ES-I3 (cell line): Measurements from ENCODE around the gene CGB8.
"Not testable (repeated sequence)": the region's sequence is repeated elsewhere in the genome, so short reads cannot be mapped to it uniquely, and the experiment has no call there.

Experiments
- H3K36me3 ChIP-seq: 2 replicates; pipeline ENCODE4 v1.6.1; 2013; ENCODE audit warnings: mild to moderate bottlenecking, low read length, control low read depth, moderate library complexity; ENCODE audit not compliant: insufficient read depth
- H3K4me1 ChIP-seq: 2 replicates; pipeline ENCODE4 v1.6.1; 2013; ENCODE audit warnings: mild to moderate bottlenecking, control low read depth, low read length; ENCODE audit not compliant: insufficient read depth
- H3K9ac ChIP-seq: 2 replicates; pipeline ENCODE4 v1.6.1; 2013; ENCODE audit warnings: low read depth, mild to moderate bottlenecking, low read length, moderate library complexity
- H3K9me3 ChIP-seq: 2 replicates; pipeline ENCODE4 v1.6.1; 2013; ENCODE audit warnings: mild to moderate bottlenecking, low read length, moderate library complexity; ENCODE audit not compliant: control insufficient read depth, insufficient read depth

CGB8 gene

DNA sequence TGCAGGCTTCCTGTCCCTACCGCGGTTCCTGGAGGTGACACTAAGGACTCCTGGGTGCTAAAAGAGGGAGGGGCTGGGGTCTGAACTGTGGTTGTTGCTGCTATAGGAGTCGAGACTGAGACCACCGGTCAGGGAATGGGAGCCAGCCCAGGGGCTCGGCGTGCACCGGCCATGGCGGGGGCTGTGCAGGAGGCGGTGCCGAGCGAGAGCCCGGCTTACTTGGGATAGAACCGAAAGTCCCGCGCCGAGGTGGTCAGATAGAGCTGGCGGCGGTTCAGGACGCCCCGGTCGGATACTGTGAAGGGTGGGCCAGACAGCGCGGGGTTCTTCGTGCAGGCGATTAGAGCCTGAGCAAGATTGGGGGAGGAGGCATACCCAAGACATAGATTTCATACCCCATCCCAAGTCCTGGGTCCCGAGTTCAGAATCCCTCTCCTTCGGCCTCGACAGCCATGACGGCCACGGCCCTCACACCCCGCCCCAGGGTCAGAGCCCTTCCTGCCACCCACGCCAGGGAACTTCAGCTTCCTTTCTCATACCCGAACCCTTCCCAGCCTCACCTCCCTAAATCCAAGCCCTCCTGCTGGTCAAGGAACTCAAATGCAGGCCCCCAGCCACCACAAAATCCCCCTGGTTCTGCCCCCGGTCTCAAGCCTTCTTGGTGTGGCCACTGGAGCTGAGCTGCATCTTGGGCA is 8.1 kb upstream of the CGB8 start:
- H3K9me3 ChIP-seq, H3K36me3 ChIP-seq, H3K4me1 ChIP-seq: not testable (repeated sequence)
- H3K9ac ChIP-seq, result peak overlapping the region; percentile 78; the same call in 1 of the 2 replicates

DNA sequence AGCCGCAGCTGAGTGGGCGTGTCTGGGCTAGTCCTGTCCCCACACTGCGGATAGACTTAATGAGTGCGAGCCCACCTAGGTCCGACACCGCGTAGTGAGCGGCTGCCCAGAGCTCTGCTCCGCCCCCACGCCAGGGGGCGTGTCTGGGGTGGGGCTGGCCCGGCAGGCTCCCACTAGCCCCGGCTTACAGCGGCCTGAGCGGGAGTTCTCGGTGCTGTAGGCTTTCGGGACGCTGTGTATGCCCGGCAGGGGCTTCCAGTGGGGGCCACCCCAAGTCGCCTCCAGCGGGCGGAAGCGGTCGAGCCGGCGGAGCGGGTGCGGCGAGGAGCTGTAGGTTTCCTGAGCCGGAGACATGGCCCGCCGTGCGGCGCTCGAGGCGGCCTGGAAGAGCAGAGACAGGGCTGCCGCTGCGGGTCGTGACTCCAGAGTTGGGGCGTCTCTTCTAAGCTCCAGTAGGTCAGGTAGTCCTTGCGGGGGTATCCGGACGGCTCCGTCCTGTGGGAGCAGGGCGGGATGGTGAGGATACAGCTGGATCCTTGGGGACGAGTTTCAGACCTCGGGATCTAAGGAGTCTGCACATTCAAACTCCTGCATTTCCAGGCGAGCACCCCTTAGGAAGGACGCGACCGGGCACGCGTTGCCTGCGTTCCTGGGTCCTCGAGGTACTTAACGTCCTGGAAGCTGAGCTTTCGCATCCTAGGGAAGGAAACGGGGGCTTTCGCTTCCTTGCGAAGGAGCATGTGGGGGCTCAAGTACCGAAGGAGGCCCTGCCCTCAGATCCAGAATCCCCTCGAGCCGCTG is 7.4 kb upstream of the CGB8 start:
- Histone ChIP-seq H3K4me1 (no peaks in the 10 kb centered on the region), H3K9ac (peak overlapping the region; percentile 78), H3K9me3 (no peaks in the 10 kb centered on the region), H3K36me3 (no peaks in the 10 kb centered on the region)

DNA sequence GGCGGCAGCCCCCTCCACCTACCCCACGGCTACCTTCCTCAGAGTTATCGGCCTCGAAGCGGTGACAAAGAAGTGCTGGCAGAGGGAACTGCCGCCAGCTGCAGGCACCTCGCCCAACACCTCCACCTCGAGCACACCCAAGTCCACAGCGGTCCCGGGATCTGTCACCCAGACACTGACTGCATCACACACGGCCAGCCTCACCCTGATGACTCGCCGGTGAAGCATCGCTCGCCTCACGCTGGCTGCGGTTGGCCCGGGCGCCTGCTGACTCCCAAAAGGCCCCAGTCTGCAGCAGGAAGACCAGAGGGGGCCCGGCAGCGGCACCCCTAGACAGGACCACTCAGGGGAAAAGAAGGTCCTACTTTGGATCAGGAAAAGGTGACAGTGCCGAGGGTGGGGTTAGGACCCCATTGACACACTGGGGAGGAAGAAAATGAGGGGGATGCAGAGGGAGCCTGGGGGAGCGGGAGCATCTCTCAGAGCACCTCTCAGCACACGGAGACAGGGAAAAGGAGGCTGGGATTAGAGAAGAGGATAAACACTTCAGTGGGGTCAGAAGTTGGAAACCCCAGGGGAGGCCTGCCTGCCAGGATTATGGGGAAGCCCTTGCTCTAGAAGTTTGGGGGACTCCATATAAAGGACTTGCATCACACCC is 1.6 kb upstream of the CGB8 start:
- not testable (repeated sequence) for H3K36me3 ChIP-seq, H3K9ac ChIP-seq, H3K9me3 ChIP-seq

DNA sequence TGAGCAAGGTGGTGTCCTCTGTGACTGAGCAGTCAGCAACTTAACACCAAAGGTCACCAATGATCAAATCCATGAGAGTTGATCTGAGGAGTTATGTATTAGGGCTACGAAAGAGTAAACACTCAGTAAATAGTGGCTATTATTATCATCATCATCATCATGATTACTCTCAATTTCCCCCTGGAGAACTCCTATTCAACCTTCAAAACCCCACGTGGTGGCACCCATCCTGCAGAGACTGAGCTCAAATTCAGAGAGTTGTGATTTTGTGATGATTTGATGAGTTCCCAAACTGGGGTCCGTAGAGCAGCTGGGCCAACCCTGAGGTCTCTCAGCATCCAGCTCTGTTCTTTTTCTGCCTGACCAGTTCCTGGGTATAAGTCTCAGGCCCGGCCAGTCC is 923 bp upstream of the CGB8 start:
- not testable (repeated sequence) for H3K9me3 ChIP-seq, H3K36me3 ChIP-seq, H3K4me1 ChIP-seq, H3K9ac ChIP-seq

More for the DNA sequence above, 1.6 kb upstream of the CGB8 start:
- not testable (repeated sequence) for H3K4me1 ChIP-seq

DNA sequence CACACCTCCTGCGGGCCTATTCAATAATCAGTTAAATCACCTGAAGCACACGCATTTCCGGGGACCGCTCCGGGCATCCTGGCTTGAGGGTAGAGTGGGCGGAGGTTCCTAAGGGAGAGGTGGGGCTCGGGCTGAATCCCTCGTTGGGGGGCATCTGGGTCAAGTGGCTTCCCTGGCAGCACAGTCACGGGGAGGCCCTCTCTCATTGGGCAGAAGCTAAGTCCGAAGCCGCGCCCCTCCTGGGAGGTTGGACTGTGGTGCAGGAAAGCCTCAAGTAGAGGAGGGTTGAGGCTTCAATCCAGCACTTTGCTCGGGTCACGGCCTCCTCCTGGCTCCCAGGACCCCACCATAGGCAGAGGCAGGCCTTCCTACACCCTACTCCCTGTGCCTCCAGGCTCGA is 5.4 kb downstream of the CGB8 start, which contains the start of gene CGB5:
Gene CGB5, plus strand, starts transcription at position 301 of the 400 bp plus-strand sequence. CDS start 362 bp downstream, outside the sequence.
- H3K9ac ChIP-seq, H3K9me3 ChIP-seq, H3K4me1 ChIP-seq, H3K36me3 ChIP-seq: not testable (repeated sequence)

DNA sequence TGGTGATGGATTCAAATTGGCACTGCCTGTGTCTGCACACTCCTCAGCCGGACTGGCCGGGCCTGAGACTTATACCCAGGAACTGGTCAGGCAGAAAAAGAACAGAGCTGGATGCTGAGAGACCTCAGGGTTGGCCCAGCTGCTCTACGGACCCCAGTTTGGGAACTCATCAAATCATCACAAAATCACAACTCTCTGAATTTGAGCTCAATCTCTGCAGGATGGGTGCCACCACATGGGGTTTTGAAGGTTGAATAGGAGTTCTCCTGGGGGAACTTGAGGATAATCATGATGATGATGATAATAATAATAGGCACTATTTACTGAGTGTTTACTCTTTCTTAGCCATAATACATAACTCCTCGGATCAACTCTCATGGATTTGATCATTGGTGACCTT is 6.2 kb downstream of the CGB8 start:
- not testable (repeated sequence) for H3K36me3 ChIP-seq, H3K4me1 ChIP-seq, H3K9ac ChIP-seq, H3K9me3 ChIP-seq

DNA sequence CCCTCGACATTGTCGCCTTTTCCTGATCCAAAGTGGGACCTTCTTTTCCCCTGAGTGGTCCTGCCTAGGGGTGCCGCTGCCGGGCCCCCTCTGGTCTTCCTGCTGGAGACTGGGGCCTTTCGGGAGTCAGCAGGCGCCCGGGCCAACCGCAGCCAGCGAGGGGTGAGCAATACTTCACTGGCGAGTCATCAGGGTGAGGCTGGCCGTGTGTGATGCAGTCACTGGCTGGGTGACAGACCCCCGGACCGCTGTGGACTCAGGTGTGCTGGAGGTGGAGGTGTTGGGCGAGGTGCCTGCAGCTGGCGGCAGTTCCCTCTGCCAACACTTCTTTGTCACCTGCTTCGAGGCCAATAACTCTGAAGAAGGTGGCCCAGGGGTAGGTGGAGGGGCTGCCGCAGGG is 6.7 kb downstream of the CGB8 start:
- no peaks in the 10 kb centered on the region for H3K36me3 ChIP-seq
- peaks cover 4% of the 10 kb centered on the region; the same call in 1 of the 2 replicates for H3K4me1 ChIP-seq
- H3K9me3 ChIP-seq, result no peaks in the 10 kb centered on the region
- no peak overlapping the region for H3K9ac ChIP-seq

DNA sequence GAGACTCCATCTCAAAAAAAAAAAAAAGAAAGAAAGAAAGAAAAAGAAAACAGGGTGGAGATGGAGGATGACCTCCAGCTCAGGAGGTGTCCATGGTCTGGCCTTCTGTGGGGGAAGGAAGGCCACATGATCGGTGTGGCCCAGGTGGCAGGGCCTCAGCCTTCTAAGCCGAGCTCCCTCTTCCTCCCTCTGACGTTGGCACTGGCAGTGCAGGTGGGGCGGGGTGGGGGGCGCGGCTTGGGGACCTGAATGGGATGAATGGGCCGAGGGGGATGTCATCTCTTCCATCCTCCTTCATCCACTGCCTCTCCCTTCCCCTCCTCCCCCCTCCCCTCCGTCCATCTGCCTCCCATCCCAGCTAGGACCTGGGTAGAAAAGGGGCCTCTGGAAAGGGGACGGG is 9.2 kb downstream of the CGB8 start:
- not testable (repeated sequence) for H3K9me3 ChIP-seq, H3K36me3 ChIP-seq, H3K9ac ChIP-seq, H3K4me1 ChIP-seq

DNA sequence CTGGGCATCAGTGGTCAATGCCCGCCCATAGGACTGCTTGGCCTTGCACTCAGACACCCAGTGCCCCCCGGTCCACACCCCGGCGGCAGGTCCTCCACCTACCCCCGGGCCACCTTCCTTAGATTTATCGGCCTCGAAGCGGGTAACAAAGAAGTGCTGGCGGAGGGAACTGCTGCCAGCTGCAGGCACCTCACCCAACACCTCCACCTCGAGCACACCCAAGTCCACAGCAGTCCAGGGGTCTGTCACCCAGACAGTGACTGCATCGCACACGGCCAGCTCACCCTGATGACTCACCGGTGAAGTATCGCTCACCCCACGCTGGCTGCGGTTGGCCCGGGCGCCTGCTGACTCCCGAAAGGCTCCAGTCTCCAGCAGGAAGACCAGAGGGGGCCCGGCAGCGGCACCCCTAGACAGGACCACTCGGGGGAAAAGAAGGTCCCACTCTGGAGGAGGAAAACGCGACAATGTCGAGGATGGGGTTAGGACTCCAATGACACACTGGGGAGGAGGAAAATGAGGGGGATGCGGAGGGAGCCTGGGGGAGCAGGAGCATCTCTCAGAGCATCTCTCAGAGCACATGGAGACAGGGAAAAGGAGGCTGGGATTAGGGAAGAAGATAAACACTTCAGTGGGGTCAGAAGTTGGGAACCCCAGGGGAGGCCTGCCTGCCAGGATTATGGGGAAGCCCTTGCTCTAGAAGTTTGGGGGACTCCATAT is 10.2 kb downstream of the CGB8 start:
- H3K36me3 ChIP-seq, result not testable (repeated sequence)

DNA sequence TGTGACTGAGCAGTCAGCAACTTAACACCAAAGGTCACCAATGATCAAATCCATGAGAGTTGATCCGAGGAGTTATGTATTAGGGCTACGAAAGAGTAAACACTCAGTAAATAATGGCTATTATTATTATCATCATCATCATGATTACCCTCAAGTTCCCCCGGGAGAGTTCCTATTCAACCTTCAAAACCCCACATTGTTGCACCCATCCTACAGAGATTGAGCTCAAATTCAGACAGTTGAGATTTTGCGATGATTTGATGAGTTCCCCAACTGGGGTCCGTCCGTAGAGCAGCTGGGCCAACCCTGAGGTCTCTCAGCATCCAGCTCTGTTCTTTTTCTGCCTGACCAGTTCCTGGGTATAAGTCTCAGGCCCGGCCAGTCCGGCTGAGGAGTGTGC is 10.8 kb downstream of the CGB8 start:
- not testable (repeated sequence) for H3K36me3 ChIP-seq, H3K9me3 ChIP-seq, H3K4me1 ChIP-seq, H3K9ac ChIP-seq

More for the DNA sequence above, 10.2 kb downstream of the CGB8 start:
- H3K9ac ChIP-seq, H3K4me1 ChIP-seq, H3K9me3 ChIP-seq: not testable (repeated sequence)

DNA sequence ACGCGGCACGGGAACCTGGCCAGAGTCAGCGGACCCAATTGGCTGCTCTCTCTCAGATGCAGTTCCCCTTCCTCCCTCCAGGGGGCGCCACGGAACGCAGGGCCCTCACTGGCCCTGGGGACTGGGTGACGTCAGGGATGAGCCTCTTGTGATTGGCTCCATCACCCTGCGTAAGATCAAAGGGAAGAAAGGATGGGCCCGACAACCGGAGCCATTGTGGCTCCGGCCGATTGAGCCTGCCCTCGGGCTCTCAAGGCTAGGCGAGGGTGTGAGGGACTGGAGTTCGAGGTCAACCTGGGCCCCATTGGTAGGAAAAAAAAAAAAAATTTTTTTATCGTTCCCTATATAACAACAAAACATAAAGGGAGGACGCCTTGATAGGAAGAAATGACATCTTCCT is 12.1 kb downstream of the CGB8 start, which contains the start of gene CGB1:
Gene CGB1, minus strand, starts transcription at position 81 of the 400 bp plus-strand sequence. CDS start 184 bp downstream, outside the sequence.
- not testable (repeated sequence) for H3K9ac ChIP-seq, H3K9me3 ChIP-seq, H3K36me3 ChIP-seq, H3K4me1 ChIP-seq

DNA sequence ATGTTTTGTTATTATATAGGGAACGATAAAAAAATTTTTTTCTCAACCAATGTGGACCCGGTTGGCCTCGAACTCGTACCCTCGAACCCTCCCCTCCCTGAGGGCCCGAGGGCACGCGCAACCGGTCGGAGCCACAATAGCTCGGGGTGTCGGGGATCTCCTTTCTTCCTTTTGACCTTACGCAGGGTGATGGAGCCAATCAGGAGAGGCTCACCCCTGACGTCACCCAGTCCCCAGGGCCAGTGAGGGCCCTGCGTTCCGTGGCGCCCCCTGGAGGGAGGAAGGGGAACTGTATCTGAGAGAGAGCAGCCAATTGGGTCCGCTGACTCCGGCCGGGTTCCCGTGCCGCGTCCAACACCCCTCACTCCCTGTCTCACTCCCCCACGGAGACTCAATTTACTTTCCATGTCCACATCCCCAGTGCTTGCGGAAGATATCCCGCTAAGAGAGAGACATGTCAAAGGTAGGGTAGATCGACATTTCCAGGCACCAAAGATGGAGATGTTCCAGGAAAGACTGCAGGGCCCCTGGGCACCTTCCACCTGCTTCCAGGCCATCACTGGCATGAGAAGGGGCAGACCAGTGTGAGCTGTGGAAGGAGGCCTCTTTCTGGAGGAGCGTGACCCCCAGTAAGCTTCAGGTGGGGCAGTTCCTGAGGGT is 17.1 kb downstream of the CGB8 start, which contains the start of gene CGB2:
Gene CGB2, plus strand, starts transcription at position 249 of the 660 bp plus-strand sequence. Its CDS starts 206 bp downstream, at position 455.
- H3K36me3 ChIP-seq, H3K9ac ChIP-seq, H3K4me1 ChIP-seq, H3K9me3 ChIP-seq: not testable (repeated sequence)

DNA sequence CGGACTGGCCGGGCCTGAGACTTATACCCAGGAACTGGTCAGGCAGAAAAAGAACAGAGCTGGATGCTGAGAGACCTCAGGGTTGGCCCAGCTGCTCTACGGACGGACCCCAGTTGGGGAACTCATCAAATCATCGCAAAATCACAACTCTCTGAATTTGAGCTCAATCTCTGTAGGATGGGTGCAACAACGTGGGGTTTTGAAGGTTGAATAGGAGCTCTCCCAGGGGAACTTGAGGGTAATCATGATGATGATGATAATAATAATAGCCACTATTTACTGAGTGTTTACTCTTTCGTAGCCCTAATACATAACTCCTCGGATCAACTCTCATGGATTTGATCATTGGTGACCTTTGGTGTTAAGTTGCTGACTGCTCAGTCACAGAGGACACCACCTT is 18.6 kb downstream of the CGB8 start:
- not testable (repeated sequence) for H3K4me1 ChIP-seq, H3K9ac ChIP-seq, H3K36me3 ChIP-seq, H3K9me3 ChIP-seq

DNA sequence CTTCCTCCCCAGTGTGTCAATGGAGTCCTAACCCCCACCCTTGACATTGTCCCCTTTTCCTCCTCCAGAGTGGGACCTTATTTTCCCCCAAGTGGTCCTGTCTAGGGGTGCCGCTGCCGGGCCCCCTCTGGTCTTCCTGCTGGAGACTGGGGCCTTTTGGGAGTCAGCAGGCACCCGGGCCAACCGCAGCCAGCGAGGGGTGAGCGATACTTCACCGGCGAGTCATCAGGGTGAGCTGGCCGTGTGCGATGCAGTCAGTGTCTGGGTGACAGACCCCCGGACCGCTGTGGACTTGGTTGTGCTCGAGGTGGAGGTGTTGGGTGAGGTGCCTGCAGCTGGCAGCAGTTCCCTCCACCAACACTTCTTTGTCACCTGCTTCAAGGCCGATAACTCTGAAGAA is 19.2 kb downstream of the CGB8 start:
- H3K4me1 ChIP-seq, H3K9ac ChIP-seq, H3K36me3 ChIP-seq, H3K9me3 ChIP-seq: not testable (repeated sequence)
